ENCODE measurements around the gene FCN2.

DNA sequence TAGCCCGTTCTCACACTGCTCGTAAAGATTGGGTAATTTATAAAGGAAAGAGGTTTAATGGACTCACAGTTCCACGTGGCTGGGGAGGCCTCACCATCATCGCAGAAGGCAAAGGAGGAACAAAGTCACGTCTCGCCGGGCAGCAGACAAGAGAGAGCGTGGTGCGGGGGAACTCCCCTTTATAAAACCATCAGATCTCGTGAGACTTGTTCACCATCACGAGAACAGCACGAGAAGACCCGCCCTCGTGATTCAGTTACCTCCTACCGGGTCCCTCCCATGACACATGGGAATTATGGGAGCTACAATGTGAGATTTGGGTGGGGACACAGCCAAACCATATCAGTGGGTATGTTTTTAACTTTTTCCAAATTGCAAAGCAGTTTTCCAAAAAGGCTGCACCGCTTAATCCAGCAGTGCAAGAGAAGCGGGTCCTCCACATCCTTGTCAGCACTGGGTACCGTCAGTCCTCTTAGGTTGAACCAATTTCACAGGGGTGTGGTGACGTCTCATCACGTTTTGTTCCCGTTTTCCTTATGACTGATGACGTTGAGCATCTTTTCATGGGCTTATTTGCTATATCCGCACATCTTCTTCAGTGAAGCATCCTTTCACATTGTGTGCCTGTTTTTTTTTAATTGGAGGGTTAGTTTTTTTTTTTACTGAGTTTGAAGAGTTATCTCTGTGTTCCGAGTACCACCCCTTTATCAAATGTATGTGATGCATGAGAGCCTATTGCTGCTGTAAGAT is 8.0 kb upstream of the FCN2 start:
- TF ChIP-seq POLR2A (IDR thresholded peaks at IDR 0.05), result no peak
- TF ChIP-seq, protein P1, sequence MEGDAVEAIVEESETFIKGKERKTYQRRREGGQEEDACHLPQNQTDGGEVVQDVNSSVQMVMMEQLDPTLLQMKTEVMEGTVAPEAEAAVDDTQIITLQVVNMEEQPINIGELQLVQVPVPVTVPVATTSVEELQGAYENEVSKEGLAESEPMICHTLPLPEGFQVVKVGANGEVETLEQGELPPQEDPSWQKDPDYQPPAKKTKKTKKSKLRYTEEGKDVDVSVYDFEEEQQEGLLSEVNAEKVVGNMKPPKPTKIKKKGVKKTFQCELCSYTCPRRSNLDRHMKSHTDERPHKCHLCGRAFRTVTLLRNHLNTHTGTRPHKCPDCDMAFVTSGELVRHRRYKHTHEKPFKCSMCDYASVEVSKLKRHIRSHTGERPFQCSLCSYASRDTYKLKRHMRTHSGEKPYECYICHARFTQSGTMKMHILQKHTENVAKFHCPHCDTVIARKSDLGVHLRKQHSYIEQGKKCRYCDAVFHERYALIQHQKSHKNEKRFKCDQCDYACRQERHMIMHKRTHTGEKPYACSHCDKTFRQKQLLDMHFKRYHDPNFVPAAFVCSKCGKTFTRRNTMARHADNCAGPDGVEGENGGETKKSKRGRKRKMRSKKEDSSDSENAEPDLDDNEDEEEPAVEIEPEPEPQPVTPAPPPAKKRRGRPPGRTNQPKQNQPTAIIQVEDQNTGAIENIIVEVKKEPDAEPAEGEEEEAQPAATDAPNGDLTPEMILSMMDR (IDR thresholded peaks at IDR 0.05), result no peak

Data from Peyer's patch (tissue), 4 donors.